GM21528 (cell line): Measurements from ENCODE around the gene DDX11.
"Not testable (repeated sequence)": the region's sequence is repeated elsewhere in the genome, so short reads cannot be mapped to it uniquely, and the experiment has no call there.

Experiments
- ATAC-seq: cut with Tn5 transposase; IDR thresholded peaks from one replicate; pipeline ENCODE4 v1.9.1; 2021; ENCODE audit warnings: mild to moderate bottlenecking, moderate library complexity; ENCODE audit not compliant: unreplicated experiment, low FRiP score

DDX11 gene

GRCh38 chr12:31120392-31121008, 46.8 kb downstream of the DDX11 start:
- ATAC-seq = no peak

GRCh38 chr12:31121022-31121728, 47.5 kb downstream of the DDX11 start:
- not testable (repeated sequence) for ATAC-seq

- no peak for ATAC-seq
Measured at GRCh38 chr12:31122481-31122880, 48.8 kb downstream of the DDX11 start.

GRCh38 chr12:31124158-31124557, 50.5 kb downstream of the DDX11 start:
- not testable (repeated sequence) for ATAC-seq

GRCh38 chr12:31125171-31125570, 51.5 kb downstream of the DDX11 start:
- ATAC-seq = not testable (repeated sequence)

GRCh38 chr12:31127209-31127848, 53.7 kb downstream of the DDX11 start:
- not testable (repeated sequence) for ATAC-seq

GRCh38 chr12:31136581-31136980, 62.9 kb downstream of the DDX11 start:
- not testable (repeated sequence) for ATAC-seq

GRCh38 chr12:31144768-31145167, 71.1 kb downstream of the DDX11 start:
- not testable (repeated sequence) for ATAC-seq

GRCh38 chr12:31145296-31145695, 71.6 kb downstream of the DDX11 start:
- ATAC-seq = not testable (repeated sequence)

GRCh38 chr12:31147415-31147814, 73.8 kb downstream of the DDX11 start:
- ATAC-seq = not testable (repeated sequence)

- not testable (repeated sequence) for ATAC-seq
Measured at GRCh38 chr12:31150766-31151165, 77.1 kb downstream of the DDX11 start.
